Activated T-cell treated with anti-CD3 and anti-CD28 coated beads, Interleukin-2, amount 50 U/mL, for 4 hours (primary cell): ENCODE results near the gene CDC42BPB. TPM values are rescaled to one million over a fixed set of nuclear protein-coding genes. Genes with fewer than 3 reads are reported as not detected.

Source experiments
- ATAC-seq, 2 donors: fragments of 200-7000 bp; cut with Tn5 transposase; one replicate each; pipeline ENCODE4 v1.10.0; 2021
- DNase-seq: peaks from one replicate; pipeline ENCODE4 v3.0.0-alpha.2; 2020
- H3K27me3 Mint-ChIP-seq: one replicate; pipeline ENCODE4 v1.8.0; 2021; ENCODE audit warnings: low read depth, mixed read lengths
- H3K36me3 Mint-ChIP-seq: one replicate; pipeline ENCODE4 v1.8.0; 2022; ENCODE audit warnings: mixed read lengths; ENCODE audit not compliant: insufficient read depth
- H3K4me1 Mint-ChIP-seq: one replicate; pipeline ENCODE4 v1.8.0; 2021; ENCODE audit warnings: low read depth, mixed read lengths
- H3K4me3 Mint-ChIP-seq: one replicate; pipeline ENCODE4 v1.8.0; 2021; ENCODE audit warnings: mild to moderate bottlenecking, moderate library complexity, mixed read lengths
- H3K9me3 Mint-ChIP-seq: one replicate; pipeline ENCODE4 v1.8.0; 2021; ENCODE audit warnings: mixed read lengths
- total RNA-seq, 3 donors: library from RNA; stranded (reverse); gene quantifications; one replicate each; pipeline ENCODE4 v1.2.1, GENCODE V29; 2021

The CDC42BPB gene
- total RNA-seq, 3 donors from 2014 or later: 2.8 to 6.6 (median 5.1) TPM

DNA sequence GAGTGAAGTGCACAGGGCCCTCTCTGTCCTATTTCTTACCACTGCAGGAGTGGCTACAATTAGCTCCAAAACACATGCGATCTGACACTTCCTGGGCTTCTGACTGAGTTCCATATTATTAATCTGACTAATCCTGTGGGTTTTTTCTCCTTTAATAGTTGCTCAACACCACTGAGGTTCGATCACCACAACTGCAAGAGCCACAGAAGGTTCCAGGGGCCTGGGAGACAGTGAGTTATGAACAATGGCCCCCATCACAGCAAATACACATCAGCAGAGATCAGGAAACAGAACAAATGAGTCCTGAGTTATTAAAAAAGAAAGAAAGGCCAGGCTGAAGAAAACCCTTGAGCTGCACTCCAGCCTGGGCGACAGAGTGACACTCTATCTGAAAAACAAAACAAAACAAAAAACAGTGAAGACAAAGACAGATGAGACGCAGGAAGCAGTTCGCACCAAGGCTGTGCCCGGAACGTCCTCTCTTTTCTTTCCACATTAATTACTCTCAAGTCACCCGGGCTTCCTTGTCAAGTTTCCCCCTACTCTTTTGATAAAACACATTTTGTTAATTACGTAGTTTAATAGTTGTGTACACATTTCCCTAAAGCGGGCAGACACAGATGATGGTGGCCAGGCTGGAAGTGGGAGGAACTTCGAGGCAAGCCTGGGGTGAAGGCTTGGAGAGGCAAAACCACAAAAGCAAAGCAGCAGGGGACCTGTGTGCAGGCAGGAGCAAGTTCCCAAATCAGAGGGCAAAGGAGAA is 42.7 kb downstream of the CDC42BPB start:
- no peaks in the 10 kb centered on the region for H3K36me3 Mint-ChIP-seq
- DNase-seq: no peak
- no peak overlapping the region for H3K4me3 Mint-ChIP-seq
- no peaks in the 10 kb centered on the region for H3K9me3 Mint-ChIP-seq
- ATAC-seq: no peak
- peaks cover 8% of the 10 kb centered on the region for H3K27me3 Mint-ChIP-seq
- H3K4me1 Mint-ChIP-seq: peaks cover 7% of the 10 kb centered on the region

DNA sequence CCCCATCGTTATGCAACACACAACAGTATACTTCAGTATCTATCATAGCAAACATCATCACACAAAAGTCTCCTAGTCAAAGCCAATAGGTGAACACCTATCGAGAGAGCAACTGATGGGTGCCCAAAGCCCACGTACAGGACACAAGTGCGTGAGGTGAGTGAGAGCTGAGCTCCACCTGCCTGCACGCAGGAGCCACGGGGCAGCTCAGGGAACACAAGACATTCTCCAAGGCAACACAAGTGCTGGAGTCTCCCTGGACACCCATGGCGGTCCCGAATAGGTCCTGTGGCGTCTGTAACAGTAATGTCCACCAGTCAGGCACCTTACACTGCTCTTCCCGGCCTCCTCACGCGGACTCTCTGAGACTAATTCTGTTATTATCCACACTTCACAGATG is 44.3 kb downstream of the CDC42BPB start:
- Mint-ChIP-seq H3K4me1 (peaks cover 7% of the 10 kb centered on the region), H3K36me3 (no peaks in the 10 kb centered on the region), H3K4me3 (no peak overlapping the region), H3K9me3 (no peaks in the 10 kb centered on the region), H3K27me3 (peaks cover 8% of the 10 kb centered on the region)
- DNase-seq (no peak), ATAC-seq (no peak)

DNA sequence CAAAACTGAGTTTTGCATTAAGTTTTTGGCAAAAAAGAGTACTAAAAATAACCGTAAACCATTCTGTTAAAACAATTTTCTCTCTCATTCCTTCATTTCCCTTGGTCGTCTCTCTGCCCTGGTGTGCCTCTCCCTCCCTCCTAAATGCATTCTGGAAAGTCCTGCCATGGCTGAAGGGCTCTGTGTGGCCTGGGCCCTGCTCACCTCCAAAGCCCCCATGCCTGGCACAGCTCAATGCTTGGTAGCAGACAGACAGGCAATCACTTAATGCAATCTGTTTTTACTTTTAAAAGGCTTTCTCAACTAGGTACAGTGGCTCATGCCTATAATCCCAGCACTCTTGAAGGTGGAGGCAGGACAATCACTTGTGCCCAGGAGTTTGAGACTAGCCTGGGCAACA is 47.8 kb downstream of the CDC42BPB start:
- Mint-ChIP-seq H3K4me3 (no peak overlapping the region), H3K9me3 (no peaks in the 10 kb centered on the region), H3K4me1 (peaks cover 1% of the 10 kb centered on the region), H3K36me3 (peaks cover 3% of the 10 kb centered on the region), H3K27me3 (peaks cover 2% of the 10 kb centered on the region)
- DNase-seq (no peak), ATAC-seq (no peak)

- no peaks in the 10 kb centered on the region for H3K4me1 Mint-ChIP-seq
- DNase-seq (no peak), ATAC-seq (no peak)
- no peaks in the 10 kb centered on the region for H3K27me3 Mint-ChIP-seq
- no peaks in the 10 kb centered on the region for H3K9me3 Mint-ChIP-seq
- H3K36me3 Mint-ChIP-seq: peaks cover 3% of the 10 kb centered on the region
- no peak overlapping the region for H3K4me3 Mint-ChIP-seq
These were observed 48.5 kb downstream of the CDC42BPB start for GRCh38 chr14:103008768-103009357.

DNA sequence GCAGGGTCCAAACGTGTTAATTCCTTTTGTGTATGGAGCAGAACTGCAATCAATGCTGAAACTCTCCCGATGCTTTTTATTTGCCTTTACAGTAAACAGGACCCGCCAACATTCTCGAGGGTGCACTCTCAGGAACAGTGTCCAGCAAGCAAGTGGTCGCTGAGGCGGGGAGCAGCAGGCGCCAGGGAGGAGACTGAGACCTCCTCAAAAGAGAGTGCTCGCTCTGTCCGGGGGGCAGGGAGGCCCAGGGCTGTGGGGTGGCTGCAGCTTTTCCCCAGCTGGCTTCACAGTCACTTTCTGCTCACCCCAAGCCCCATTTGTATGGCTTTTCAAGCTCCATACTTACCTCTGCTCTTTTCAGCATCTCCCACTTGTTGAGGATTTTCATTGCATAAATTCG is 49.2 kb downstream of the CDC42BPB start:
- H3K4me3 Mint-ChIP-seq: no peak overlapping the region
- H3K36me3 Mint-ChIP-seq: peaks cover 3% of the 10 kb centered on the region
- no peaks in the 10 kb centered on the region for H3K9me3 Mint-ChIP-seq
- DNase-seq: no peak
- no peaks in the 10 kb centered on the region for H3K27me3 Mint-ChIP-seq
- ATAC-seq: no peak
- H3K4me1 Mint-ChIP-seq: no peaks in the 10 kb centered on the region

DNA sequence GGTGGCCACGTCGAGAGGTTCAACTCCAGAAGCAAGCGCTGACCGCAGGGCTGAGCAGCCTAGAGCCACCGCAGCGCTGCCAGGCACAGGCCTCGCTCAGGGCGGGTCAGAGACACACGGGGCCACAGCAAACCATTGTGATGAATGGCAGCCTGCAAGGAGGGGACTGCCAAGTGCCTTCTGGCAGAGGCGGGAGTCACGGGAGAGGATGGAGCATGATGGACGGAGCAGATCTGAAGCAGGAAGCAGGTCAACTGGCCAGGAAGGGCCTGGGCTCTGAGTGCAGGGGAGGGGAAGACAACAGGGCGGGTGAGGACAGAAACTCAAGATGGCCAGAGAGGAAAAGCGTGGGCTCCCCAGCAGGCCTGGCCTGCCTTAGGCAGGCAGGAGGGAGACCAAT is 49.8 kb downstream of the CDC42BPB start:
- ATAC-seq: no peak
- Mint-ChIP-seq H3K4me1 (no peaks in the 10 kb centered on the region), H3K9me3 (no peaks in the 10 kb centered on the region), H3K27me3 (no peaks in the 10 kb centered on the region), H3K36me3 (peaks cover 3% of the 10 kb centered on the region), H3K4me3 (no peak overlapping the region)
- DNase-seq: no peak

DNA sequence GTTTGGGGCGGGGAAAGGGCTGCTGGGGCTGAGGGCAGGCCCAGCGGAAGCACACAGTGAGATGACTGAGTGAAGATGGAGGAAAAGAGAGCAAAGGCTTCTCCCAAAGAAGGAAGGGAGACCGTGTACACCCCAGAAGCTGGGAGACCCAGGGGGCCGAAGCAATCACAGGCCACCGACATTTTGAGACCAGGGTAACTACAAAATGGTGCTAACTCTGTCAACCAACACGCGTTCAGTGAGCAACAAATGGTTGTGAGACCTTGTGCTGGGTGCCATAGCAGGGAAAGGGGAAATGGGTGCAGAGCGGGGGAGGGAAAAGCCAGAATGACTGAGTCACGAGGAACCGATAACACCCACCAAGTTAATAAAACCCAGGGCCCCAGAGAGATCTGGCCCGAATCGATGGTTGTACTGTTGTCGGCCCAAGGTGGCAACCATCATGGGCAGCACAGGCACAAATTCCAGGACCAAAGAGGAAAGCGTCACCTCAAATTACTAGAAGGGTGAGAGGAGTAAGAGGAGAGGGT is 50.3 kb downstream of the CDC42BPB start:
- H3K27me3 Mint-ChIP-seq: no peaks in the 10 kb centered on the region
- H3K4me3 Mint-ChIP-seq: no peak overlapping the region
- peaks cover 3% of the 10 kb centered on the region for H3K36me3 Mint-ChIP-seq
- no peaks in the 10 kb centered on the region for H3K4me1 Mint-ChIP-seq
- no peaks in the 10 kb centered on the region for H3K9me3 Mint-ChIP-seq
- no peak for ATAC-seq
- no peak for DNase-seq

DNA sequence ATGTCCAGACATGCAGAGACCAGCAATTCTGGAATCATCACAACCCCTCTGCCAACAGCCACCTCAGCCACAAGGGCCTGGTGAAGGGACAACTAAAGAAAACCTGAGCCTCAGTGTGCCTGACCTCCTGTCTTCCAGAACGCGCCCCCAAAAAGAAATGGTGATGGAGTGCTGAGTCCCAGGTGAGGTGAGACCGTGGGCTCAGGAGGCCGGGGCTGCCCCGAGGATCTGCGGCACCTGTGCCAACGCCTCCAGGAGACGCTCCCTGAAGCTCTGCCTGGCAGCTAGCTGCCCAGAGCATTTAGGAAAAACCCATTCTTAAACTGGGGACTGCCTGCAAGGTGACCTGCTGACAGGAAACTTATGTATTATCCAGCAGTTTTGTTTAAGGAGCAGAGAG is 51.2 kb downstream of the CDC42BPB start:
- DNase-seq: no peak
- Mint-ChIP-seq H3K4me1 (no peaks in the 10 kb centered on the region), H3K4me3 (no peak overlapping the region), H3K36me3 (peaks cover 3% of the 10 kb centered on the region), H3K27me3 (no peaks in the 10 kb centered on the region), H3K9me3 (no peaks in the 10 kb centered on the region)
- no peak for ATAC-seq

DNA sequence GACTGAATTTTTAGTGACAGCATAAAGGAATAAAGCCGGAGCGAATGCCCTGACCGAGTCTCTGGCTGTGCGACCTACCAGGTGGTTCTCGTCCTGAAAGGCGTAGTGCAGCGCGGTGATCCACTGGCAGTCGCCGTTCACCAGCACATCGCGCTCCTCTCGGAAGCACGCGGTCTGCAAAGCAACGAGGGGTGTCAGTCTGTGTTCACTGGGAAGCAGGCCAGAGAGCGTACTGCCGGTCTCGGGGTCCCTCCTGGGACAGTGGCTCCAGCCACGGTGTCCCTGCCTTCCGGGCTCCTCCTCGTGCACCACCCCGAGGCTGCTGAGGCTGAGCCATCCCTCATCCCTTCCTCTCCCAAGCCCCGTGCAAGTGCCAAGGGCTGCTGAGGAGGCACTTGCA is 53.5 kb downstream of the CDC42BPB start:
- no peaks in the 10 kb centered on the region for H3K27me3 Mint-ChIP-seq
- no peak for ATAC-seq

DNA sequence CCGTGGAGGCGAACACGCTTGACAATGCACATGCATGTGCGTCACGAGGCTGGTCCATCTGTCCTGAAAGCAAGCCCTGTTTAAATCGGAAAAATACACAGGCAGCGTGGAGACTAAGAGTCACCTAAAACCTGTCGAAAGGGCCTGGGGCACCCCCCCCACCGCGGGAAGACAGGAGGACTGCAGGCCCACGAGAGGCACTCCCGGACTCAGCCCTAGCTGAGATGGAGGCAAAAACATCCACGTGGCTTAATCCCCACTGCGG is 54.1 kb downstream of the CDC42BPB start:
- H3K9me3 Mint-ChIP-seq: no peaks in the 10 kb centered on the region
- ATAC-seq: no peak
- H3K36me3 Mint-ChIP-seq: peaks cover 6% of the 10 kb centered on the region
- no peak overlapping the region for H3K4me3 Mint-ChIP-seq
- H3K4me1 Mint-ChIP-seq: no peaks in the 10 kb centered on the region
- DNase-seq: no peak
- no peaks in the 10 kb centered on the region for H3K27me3 Mint-ChIP-seq

More for the DNA sequence above, 53.5 kb downstream of the CDC42BPB start:
- no peaks in the 10 kb centered on the region for H3K4me1 Mint-ChIP-seq
- no peak overlapping the region for H3K4me3 Mint-ChIP-seq
- DNase-seq: no peak
- no peaks in the 10 kb centered on the region for H3K9me3 Mint-ChIP-seq
- peaks cover 6% of the 10 kb centered on the region for H3K36me3 Mint-ChIP-seq

- ATAC-seq: no peak
- DNase-seq: no peak
- H3K36me3 Mint-ChIP-seq: peaks cover 6% of the 10 kb centered on the region
- no peaks in the 10 kb centered on the region for H3K27me3 Mint-ChIP-seq
- no peaks in the 10 kb centered on the region for H3K9me3 Mint-ChIP-seq
- no peaks in the 10 kb centered on the region for H3K4me1 Mint-ChIP-seq
- no peak overlapping the region for H3K4me3 Mint-ChIP-seq
These were observed 54.6 kb downstream of the CDC42BPB start for GRCh38 chr14:103002578-103003350.

DNA sequence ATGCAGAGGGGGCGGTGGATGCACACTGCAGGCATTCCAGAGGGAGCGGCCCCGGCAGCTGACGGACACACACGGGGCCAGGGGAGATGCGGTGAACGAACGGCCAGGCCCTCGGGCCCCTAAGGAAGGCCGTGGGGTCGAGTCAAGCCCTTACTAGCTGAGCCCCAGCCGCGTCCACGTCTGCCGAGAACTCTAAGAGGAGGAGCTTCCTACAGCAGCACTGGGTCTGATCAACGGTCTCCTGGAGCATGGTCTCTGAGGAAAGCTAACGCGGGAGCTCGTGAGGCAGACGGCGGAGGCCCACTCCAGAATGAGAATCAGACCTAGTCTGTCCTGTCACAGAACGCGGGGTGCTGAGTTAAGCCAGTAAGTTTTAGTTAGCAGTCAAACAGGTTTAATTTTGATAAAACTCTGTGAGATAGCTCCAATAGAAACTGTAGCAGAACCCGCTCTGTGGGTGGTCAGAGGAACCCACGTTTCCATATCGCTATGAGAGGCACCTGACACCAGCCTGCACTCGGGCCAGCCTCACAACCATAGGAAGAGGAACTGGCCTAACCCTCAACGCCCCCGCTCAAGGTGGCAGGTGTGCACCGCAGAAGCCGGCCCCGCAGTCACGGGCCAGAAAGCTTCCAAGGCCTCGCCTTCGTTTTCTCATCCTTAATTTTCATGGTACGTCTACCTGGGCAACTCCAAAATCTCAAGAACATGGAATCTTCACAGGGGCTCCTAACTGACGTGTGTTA is 55.5 kb downstream of the CDC42BPB start:
- Mint-ChIP-seq H3K27me3 (no peaks in the 10 kb centered on the region), H3K4me1 (no peaks in the 10 kb centered on the region), H3K4me3 (no peak overlapping the region), H3K36me3 (peaks cover 4% of the 10 kb centered on the region), H3K9me3 (no peaks in the 10 kb centered on the region)
- no peak for DNase-seq
- ATAC-seq: no peak

DNA sequence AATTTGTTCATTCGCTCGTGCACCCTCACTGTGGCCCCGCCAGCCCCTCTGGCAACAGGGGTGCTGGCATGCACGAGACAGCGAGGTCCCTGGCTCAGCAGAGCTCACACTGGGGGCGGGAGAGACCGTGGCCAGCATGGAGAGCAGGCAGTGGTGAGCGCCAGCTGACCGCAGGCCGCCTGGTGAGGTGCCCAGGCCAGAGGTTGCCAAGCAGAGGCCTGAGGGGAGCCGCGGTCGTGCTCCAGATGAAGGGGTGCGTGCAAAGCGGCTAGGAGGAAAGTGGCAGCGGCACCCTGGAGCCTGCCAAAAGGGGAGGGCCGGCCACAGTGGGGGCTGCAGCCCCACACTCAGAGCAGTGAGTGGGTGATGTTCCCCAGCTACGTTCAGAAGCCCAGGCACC is 56.1 kb downstream of the CDC42BPB start:
- peaks cover 4% of the 10 kb centered on the region for H3K36me3 Mint-ChIP-seq
- no peaks in the 10 kb centered on the region for H3K27me3 Mint-ChIP-seq
- no peak overlapping the region for H3K4me3 Mint-ChIP-seq
- no peak for DNase-seq
- ATAC-seq: no peak
- no peaks in the 10 kb centered on the region for H3K9me3 Mint-ChIP-seq
- no peaks in the 10 kb centered on the region for H3K4me1 Mint-ChIP-seq

GRCh38 chr14:103000291-103000921 is 56.9 kb downstream of the CDC42BPB start:
- ATAC-seq: no peak
- DNase-seq: no peak
- no peaks in the 10 kb centered on the region for H3K9me3 Mint-ChIP-seq
- H3K4me1 Mint-ChIP-seq: no peaks in the 10 kb centered on the region
- no peaks in the 10 kb centered on the region for H3K27me3 Mint-ChIP-seq
- H3K4me3 Mint-ChIP-seq: no peak overlapping the region
- peaks cover 4% of the 10 kb centered on the region for H3K36me3 Mint-ChIP-seq
